Panc1 (cell line): ENCODE results near the gene OR10K2. TPM values are rescaled to one million over a fixed set of nuclear protein-coding genes. Genes with fewer than 3 reads are reported as not detected.

ENCODE experiments used
- ATAC-seq: fragments of 200-7000 bp; cut with Tn5 transposase; 2 replicates; pipeline ENCODE4 v1.9.1; 2020; ENCODE audit warnings: mild to moderate bottlenecking, moderate library complexity
- BruUV-seq: library from RNA; stranded (reverse); fragments of 400-500 nt; replicated peaks from 2 replicates; lab custom pipeline; 2021; lab: Mats Ljungman, UMichigan
- CTCF ChIA-PET: fragments of 300-600 bp; sonication (Branson Sonifier 250); formaldehyde crosslinking; loops from one replicate; lab custom pipeline; 2022; ENCODE audit warnings: antibody characterized with exemption; lab: Charles Lee
- POLR2A ChIA-PET: fragments of 300-600 bp; sonication (Branson Sonifier 250); formaldehyde crosslinking; loops from one replicate; lab custom pipeline; 2022; ENCODE audit warnings: antibody characterized with exemption; lab: Charles Lee
- DNase-seq: peaks from one replicate; pipeline ENCODE4 v3.0.0-alpha.2; 2010; ENCODE audit warnings: low read depth, low spot score
- H3K27ac ChIP-seq: 2 replicates; pipeline ENCODE4 v1.5.1; 2011; ENCODE audit warnings: mild to moderate bottlenecking, low read length, inconsistent platforms
- H3K27me3 ChIP-seq: fragments of 200-500 bp; sonication (Bioruptor generic); 2 replicates; pipeline ENCODE4 v1.6.0; 2014; ENCODE audit warnings: low read length, inconsistent platforms; ENCODE audit not compliant: control insufficient read depth, insufficient read depth
- H3K36me3 ChIP-seq: fragments of 200-500 bp; sonication (Bioruptor generic); 2 replicates; pipeline ENCODE4 v1.5.1; 2014; ENCODE audit warnings: inconsistent platforms, mild to moderate bottlenecking, low read length, moderate library complexity; ENCODE audit not compliant: control insufficient read depth, insufficient read depth
- H3K4me1 ChIP-seq: 2 replicates; pipeline ENCODE4 v1.5.1; 2011; ENCODE audit warnings: inconsistent platforms, mild to moderate bottlenecking, low read length, moderate library complexity; ENCODE audit not compliant: control insufficient read depth, insufficient read depth
- H3K4me3 ChIP-seq, 2 experiments: 2 replicates each; pipeline ENCODE4 v1.5.1; 2011 to 2012; ENCODE audit warnings: low read depth in 2 of 2, low read length in 2 of 2, mild to moderate bottlenecking in 2 of 2, inconsistent platforms in 1 of 2, moderate library complexity in 1 of 2
- H3K9me3 ChIP-seq: fragments of 200-500 bp; sonication (Bioruptor generic); 2 replicates; pipeline ENCODE4 v1.5.1; 2014; ENCODE audit warnings: low read depth, mild to moderate bottlenecking, inconsistent platforms, low read length, moderate library complexity; ENCODE audit not compliant: control insufficient read depth, insufficient read depth
- CTCF ChIP-seq: fragments of 450-650 bp; IDR thresholded peaks from 2 replicates; pipeline ENCODE4 v1.5.1; 2017; ENCODE audit warnings: mild to moderate bottlenecking
- POLR2AphosphoS5 ChIP-seq: IDR thresholded peaks from 2 replicates; pipeline ENCODE4 v1.6.1; 2012; ENCODE audit warnings: mild to moderate bottlenecking, low read depth, low read length, moderate library complexity
- REST ChIP-seq, 2 experiments: IDR thresholded peaks; 2 replicates each; pipeline ENCODE4 v1.6.1; 2011 to 2012; ENCODE audit warnings: low read depth in 2 of 2, control low read depth in 1 of 2, low read length in 1 of 2, mild to moderate bottlenecking in 1 of 2, moderate library complexity in 1 of 2; ENCODE audit not compliant: insufficient read depth in 1 of 2
- SIN3A ChIP-seq: IDR thresholded peaks from 2 replicates; pipeline ENCODE4 v1.6.1; 2012; ENCODE audit warnings: low read depth, mild to moderate bottlenecking, low read length, moderate library complexity, borderline replicate concordance; ENCODE audit not compliant: insufficient read depth
- TCF7L2 ChIP-seq: IDR thresholded peaks from 2 replicates; pipeline ENCODE4 v1.6.1; 2011; ENCODE audit warnings: mild to moderate bottlenecking, low read depth, low read length, inconsistent platforms
- in situ Hi-C: cut with HindIII; loops from 2 replicates; pipeline ENCODE4 v1.10.0; 2016; ENCODE audit warnings: low sequenced_read_pairs, low pct_unique_long_range_greater_than_20kb
- intact Hi-C: fragments of 100-400 bp; cut with micrococcal nuclease; formaldehyde crosslinking; loops from one replicate; pipeline ENCODE4 v1.10.0; 2022; ENCODE audit not compliant: unreplicated experiment
- total RNA-seq: library from RNA; stranded (reverse); gene quantifications from one replicate; pipeline ENCODE4 v1.2.1, GENCODE V29; 2021; ENCODE audit not compliant: unreplicated experiment

OR10K2 gene
- total RNA-seq, 1 experiment from 2014 or later: not detected

- ChIA-PET CTCF (no interaction called here), POLR2A (no interaction called here)
- intact Hi-C loops: no loop called here
- H3K4me3 ChIP-seq: no peak overlapping the region
- in situ Hi-C loops: no loop called here
- no TSS peak for BruUV-seq
- H3K36me3 ChIP-seq: no peaks in the 10 kb centered on the region
- no peaks in the 10 kb centered on the region for H3K27me3 ChIP-seq
- no peak for TF ChIP-seq TCF7L2
- DNase-seq: no peak
- H3K4me1 ChIP-seq: no peaks in the 10 kb centered on the region
- no peaks in the 10 kb centered on the region for H3K9me3 ChIP-seq
- no peak for ATAC-seq
- no peak overlapping the region for H3K27ac ChIP-seq
These were observed 29.4 kb downstream of the OR10K2 start for GRCh38 chr1:158396646-158397045.

GRCh38 chr1:158393476-158393875 is 32.6 kb downstream of the OR10K2 start:
- Histone ChIP-seq H3K4me1 (no peaks in the 10 kb centered on the region), H3K27ac (no peak overlapping the region), H3K27me3 (no peaks in the 10 kb centered on the region), H3K4me3 (no peak overlapping the region), H3K9me3 (no peaks in the 10 kb centered on the region), H3K36me3 (no peaks in the 10 kb centered on the region)
- no peak for TF ChIP-seq TCF7L2
- no peak for TF ChIP-seq POLR2AphosphoS5
- TF ChIP-seq CTCF: no peak
- TF ChIP-seq REST (IDR thresholded peaks at IDR 0.05; ENCODE audit: insufficient read depth in 1 of 2, low read depth in 2 of 2, low read length in 1 of 2): no peak
- no peak for TF ChIP-seq SIN3A
- ATAC-seq (no peak), DNase-seq (no peak)
- BruUV-seq: no TSS peak
- CTCF ChIA-PET: no interaction called here
- POLR2A ChIA-PET: no interaction called here
- in situ Hi-C loops: no loop called here
- intact Hi-C loops: no loop called here

- Histone ChIP-seq H3K27ac (no peak overlapping the region), H3K4me1 (no peaks in the 10 kb centered on the region), H3K4me3 (no peak overlapping the region), H3K27me3 (no peaks in the 10 kb centered on the region), H3K9me3 (no peaks in the 10 kb centered on the region), H3K36me3 (no peaks in the 10 kb centered on the region)
- ChIA-PET POLR2A (no interaction called here), CTCF (no interaction called here)
- no peak for TF ChIP-seq SIN3A
- TF ChIP-seq TCF7L2: no peak
- TF ChIP-seq REST (IDR thresholded peaks at IDR 0.05; ENCODE audit: insufficient read depth in 1 of 2, low read depth in 2 of 2, low read length in 1 of 2): no peak
- TF ChIP-seq POLR2AphosphoS5: no peak
- TF ChIP-seq CTCF: no peak
- in situ Hi-C loops (no loop called here), intact Hi-C loops (no loop called here)
- DNase-seq: no peak
- no TSS peak for BruUV-seq
- ATAC-seq: no peak
These were observed 34.9 kb downstream of the OR10K2 start for GRCh38 chr1:158391099-158391498.
